GM21529 (cell line): Measurements from ENCODE around the gene REXO2.

Experiments used
- ATAC-seq: cut with Tn5 transposase; IDR thresholded peaks from one replicate; pipeline ENCODE4 v1.9.1; 2021; ENCODE audit not compliant: unreplicated experiment

REXO2 gene

GRCh38 chr11:114439229-114440120, at the start of gene REXO2:
Gene REXO2 (plus strand): TSS chr11:114439467. CDS start chr11:114439529, 62 bp downstream.
- ATAC-seq = peak; percentile 99

GRCh38 chr11:114392735-114393667, 46.3 kb upstream of the REXO2 start:
- no peak for ATAC-seq

- ATAC-seq = no peak
These were observed 43.5 kb upstream of the REXO2 start for GRCh38 chr11:114395736-114396135.

- ATAC-seq = no peak
These were observed 42.4 kb upstream of the REXO2 start for GRCh38 chr11:114396916-114397315.

- no peak for ATAC-seq
These were observed 41.8 kb upstream of the REXO2 start for GRCh38 chr11:114397349-114397982.

GRCh38 chr11:114398303-114398920, 40.9 kb upstream of the REXO2 start:
- no peak for ATAC-seq

GRCh38 chr11:114399490-114400215, 39.6 kb upstream of the REXO2 start:
- ATAC-seq = peak; percentile 29

- peak; percentile 93 for ATAC-seq
These were observed 38.9 kb upstream of the REXO2 start, which contains the start of the genes C11orf71 and RBM7 for GRCh38 chr11:114400216-114400914. Gene C11orf71 (minus strand): TSS chr11:114400511. CDS start chr11:114400331, 180 bp downstream. Gene RBM7 (plus strand): TSS chr11:114400666. CDS start chr11:114400672, 6 bp downstream.

GRCh38 chr11:114400915-114401223, 38.4 kb upstream of the REXO2 start:
- ATAC-seq = no peak

GRCh38 chr11:114401311-114401710, 38.0 kb upstream of the REXO2 start:
- ATAC-seq = no peak

GRCh38 chr11:114412946-114413345, 26.3 kb upstream of the REXO2 start:
- no peak for ATAC-seq

GRCh38 chr11:114413958-114414357, 25.3 kb upstream of the REXO2 start:
- no peak for ATAC-seq

GRCh38 chr11:114416441-114416961, 22.8 kb upstream of the REXO2 start:
- ATAC-seq = no peak

- ATAC-seq = no peak
These were observed 13.0 kb upstream of the REXO2 start for GRCh38 chr11:114426280-114426679.

GRCh38 chr11:114430290-114430689, 9.0 kb upstream of the REXO2 start:
- no peak for ATAC-seq

GRCh38 chr11:114432893-114433292, 6.4 kb upstream of the REXO2 start:
- ATAC-seq = no peak

- no peak for ATAC-seq
These were observed 5.9 kb upstream of the REXO2 start for GRCh38 chr11:114433376-114433775.

- no peak for ATAC-seq
These were observed 964 bp upstream of the REXO2 start for GRCh38 chr11:114438303-114438702.
